ENCODE measurements around the gene SAP25. TPM values are rescaled to one million over a fixed set of nuclear protein-coding genes. Genes with fewer than 3 reads are reported as not detected.

Gene SAP25
- total and polyA plus RNA-seq, 4 donors: 0.75 to 9.9 (median 4.8) TPM

- H3K4me1 ChIP-seq (ENCODE audit: control insufficient read depth in 1 of 2, insufficient read depth in 2 of 2, low read length in 2 of 2): no peaks in the 10 kb centered on the region
- intact Hi-C loops (cut with DNase I): no loop called here
- DNase-seq: peak; percentile 47 to 73
- peaks cover 0 to 13% of the 10 kb centered on the region in 2 donors for H3K36me3 ChIP-seq (ENCODE audit: control insufficient read depth in 1 of 2, insufficient read depth in 2 of 2, low read length in 1 of 2)
- no peaks in the 10 kb centered on the region for H3K9me3 ChIP-seq (ENCODE audit: control insufficient read depth, low read length)
- 86 to 89% methylated on average over 20 of the region's 20 CpGs for whole genome bisulfite sequencing, 2 donors
- H3K27me3 ChIP-seq (ENCODE audit: control insufficient read depth in 1 of 2, insufficient read depth in 2 of 2, low read length in 1 of 2): no peaks in the 10 kb centered on the region
- no peak overlapping the region for H3K27ac ChIP-seq (ENCODE audit: low read depth in 1 of 2, low read length in 2 of 2)
- no peak overlapping the region for H3K4me3 ChIP-seq (ENCODE audit: low read length in 2 of 2)
- no peak for ATAC-seq (ENCODE audit: low FRiP score)
Observed at GRCh38 chr7:100582041-100582579, 8.4 kb upstream of the SAP25 start.

GRCh38 chr7:100580466-100581283 is 7.0 kb upstream of the SAP25 start:
- no peaks in the 10 kb centered on the region for H3K9me3 ChIP-seq (ENCODE audit: control insufficient read depth, low read length)

DNA sequence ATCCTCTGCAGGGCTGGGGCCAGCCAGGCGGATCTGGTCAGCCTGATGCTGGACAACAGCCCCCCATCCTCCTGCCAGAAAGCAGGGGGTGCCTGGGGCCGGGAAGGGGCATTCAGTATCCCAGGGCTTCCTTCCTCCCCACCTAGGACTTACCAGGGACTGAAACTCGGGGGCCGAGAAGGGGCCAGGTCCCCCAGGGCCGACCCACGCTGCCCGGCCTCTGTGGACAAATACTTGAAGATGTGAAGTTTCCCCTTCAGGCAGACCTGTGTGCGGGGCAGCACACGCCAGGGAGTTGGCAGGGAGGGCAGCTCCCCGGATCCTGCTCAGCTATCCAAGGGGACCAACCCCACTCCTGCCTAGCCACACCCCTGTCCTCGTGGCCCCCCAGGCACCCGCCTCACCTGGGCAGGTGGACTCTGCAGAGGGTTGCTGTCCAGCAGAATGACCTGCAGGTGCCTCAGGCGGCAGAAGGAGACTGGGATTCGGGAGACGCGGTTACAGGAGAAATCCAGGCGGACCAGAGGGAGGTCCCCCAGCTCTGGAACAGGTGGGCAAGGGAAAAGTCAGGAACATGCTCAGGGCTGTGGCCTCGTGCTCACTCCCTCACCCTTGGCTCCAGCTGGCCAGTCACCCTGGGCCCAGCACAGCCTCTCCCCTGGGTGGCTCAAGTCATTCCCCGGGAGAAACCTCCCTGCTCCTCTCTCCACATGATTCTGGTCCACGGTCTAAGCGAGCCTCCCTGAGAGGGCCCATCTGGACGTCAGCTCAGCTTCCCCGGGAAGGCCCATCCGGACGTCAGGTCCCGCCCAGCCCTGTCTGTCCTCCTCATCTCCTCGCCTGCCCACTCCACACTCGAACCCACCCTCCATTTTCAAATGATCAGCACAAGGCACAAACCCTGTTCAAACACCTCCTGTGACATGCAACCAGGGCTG is 4.8 kb upstream of the SAP25 start:
- Histone ChIP-seq H3K4me3 (ENCODE audit: low read length in 2 of 2) (no peak overlapping the region), H3K27ac (ENCODE audit: low read depth in 1 of 2, low read length in 2 of 2) (no peak overlapping the region), H3K36me3 (ENCODE audit: control insufficient read depth in 1 of 2, insufficient read depth in 2 of 2, low read length in 1 of 2) (peaks cover 0 to 15% of the 10 kb centered on the region in 2 donors), H3K9me3 (ENCODE audit: control insufficient read depth, low read length) (no peaks in the 10 kb centered on the region), H3K27me3 (ENCODE audit: control insufficient read depth in 1 of 2, insufficient read depth in 2 of 2, low read length in 1 of 2) (no peaks in the 10 kb centered on the region), H3K4me1 (ENCODE audit: control insufficient read depth in 1 of 2, insufficient read depth in 2 of 2, low read length in 2 of 2) (no peaks in the 10 kb centered on the region)
- DNase-seq (peak in 1 of 2 donors; percentile 70), ATAC-seq (ENCODE audit: low FRiP score) (no peak)
- intact Hi-C loops (cut with DNase I): no loop called here
- WGBS, 2 donors: 91 to 92% methylated on average over 28 of the region's 28 CpGs

More at GRCh38 chr7:100580466-100581283, 7.0 kb upstream of the SAP25 start:
- no peaks in the 10 kb centered on the region for H3K4me1 ChIP-seq (ENCODE audit: control insufficient read depth in 1 of 2, insufficient read depth in 2 of 2, low read length in 2 of 2)
- DNase-seq (no peak), ATAC-seq (ENCODE audit: low FRiP score) (no peak)
- peaks cover 0 to 15% of the 10 kb centered on the region in 2 donors for H3K36me3 ChIP-seq (ENCODE audit: control insufficient read depth in 1 of 2, insufficient read depth in 2 of 2, low read length in 1 of 2)
- H3K27ac ChIP-seq (ENCODE audit: low read depth in 1 of 2, low read length in 2 of 2): no peak overlapping the region
- H3K4me3 ChIP-seq (ENCODE audit: low read length in 2 of 2): no peak overlapping the region
- intact Hi-C loops (cut with DNase I): no loop called here
- H3K27me3 ChIP-seq (ENCODE audit: control insufficient read depth in 1 of 2, insufficient read depth in 2 of 2, low read length in 1 of 2): no peaks in the 10 kb centered on the region
- WGBS, 2 donors: 79 to 85% methylated on average over 11 of the region's 11 CpGs

DNA sequence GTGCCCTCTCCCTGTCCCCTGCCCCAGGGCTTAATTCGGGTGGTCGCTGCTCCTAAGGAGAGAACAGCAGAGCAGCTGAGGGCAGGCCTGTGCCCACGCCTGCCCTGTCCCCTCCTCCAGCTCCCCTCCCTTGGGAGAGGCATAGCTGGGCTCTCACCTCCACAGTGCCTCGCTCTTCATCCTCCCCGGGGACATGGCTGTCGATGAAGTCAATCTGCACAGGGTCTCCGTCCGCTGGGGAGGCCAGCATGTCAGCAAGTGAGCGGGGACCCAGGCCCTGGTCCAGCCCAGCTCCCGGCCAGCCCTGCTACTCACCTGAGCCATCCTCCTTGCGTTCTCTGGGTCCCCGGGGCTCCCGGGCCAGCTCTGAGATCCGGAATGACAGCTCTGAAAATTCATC is 3.8 kb upstream of the SAP25 start:
- 91 to 93% methylated on average over 14 of the region's 14 CpGs for WGBS, 2 donors
- H3K27ac ChIP-seq (ENCODE audit: low read depth in 1 of 2, low read length in 2 of 2): no peak overlapping the region
- intact Hi-C loops (cut with DNase I): no loop called here
- DNase-seq (peak in 1 of 2 donors; percentile 46), ATAC-seq (ENCODE audit: low FRiP score) (no peak)
- peaks cover 0 to 15% of the 10 kb centered on the region in 2 donors for H3K36me3 ChIP-seq (ENCODE audit: control insufficient read depth in 1 of 2, insufficient read depth in 2 of 2, low read length in 1 of 2)
- H3K4me1 ChIP-seq (ENCODE audit: control insufficient read depth in 1 of 2, insufficient read depth in 2 of 2, low read length in 2 of 2): no peaks in the 10 kb centered on the region
- no peaks in the 10 kb centered on the region for H3K27me3 ChIP-seq (ENCODE audit: control insufficient read depth in 1 of 2, insufficient read depth in 2 of 2, low read length in 1 of 2)
- H3K4me3 ChIP-seq (ENCODE audit: low read length in 2 of 2): no peak overlapping the region
- H3K9me3 ChIP-seq (ENCODE audit: control insufficient read depth, low read length): no peaks in the 10 kb centered on the region

DNA sequence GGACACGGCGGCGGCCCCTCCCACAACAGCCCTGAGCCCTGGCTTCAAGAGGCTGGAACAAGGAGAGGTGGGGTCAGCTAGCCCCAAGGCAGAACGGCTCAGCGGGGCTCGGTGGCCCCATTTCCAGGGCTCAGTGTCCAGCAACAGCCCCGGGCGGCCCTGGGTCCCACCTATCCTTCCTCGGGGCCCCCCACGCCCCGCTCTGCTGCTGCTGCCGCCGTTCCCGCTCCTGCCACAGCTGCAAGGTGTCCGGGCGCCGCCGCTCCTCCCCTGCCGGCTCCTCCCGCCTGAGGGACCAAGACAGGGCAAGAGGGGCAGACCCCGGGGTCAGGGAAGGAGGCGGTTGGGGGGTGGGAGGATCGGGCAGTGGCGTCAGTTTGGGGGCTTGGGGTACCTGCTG is 3.4 kb upstream of the SAP25 start:
- intact Hi-C loops (cut with DNase I): no loop called here
- no peak overlapping the region for H3K27ac ChIP-seq (ENCODE audit: low read depth in 1 of 2, low read length in 2 of 2)
- DNase-seq (no peak), ATAC-seq (ENCODE audit: low FRiP score) (no peak)
- H3K36me3 ChIP-seq (ENCODE audit: control insufficient read depth in 1 of 2, insufficient read depth in 2 of 2, low read length in 1 of 2): peaks cover 0 to 15% of the 10 kb centered on the region in 2 donors
- no peaks in the 10 kb centered on the region for H3K27me3 ChIP-seq (ENCODE audit: control insufficient read depth in 1 of 2, insufficient read depth in 2 of 2, low read length in 1 of 2)
- no peak overlapping the region for H3K4me3 ChIP-seq (ENCODE audit: low read length in 2 of 2)
- 95% methylated on average over 23 to 24 of the region's 24 CpGs for WGBS, 2 donors
- no peaks in the 10 kb centered on the region for H3K4me1 ChIP-seq (ENCODE audit: control insufficient read depth in 1 of 2, insufficient read depth in 2 of 2, low read length in 2 of 2)
- H3K9me3 ChIP-seq (ENCODE audit: control insufficient read depth, low read length): no peaks in the 10 kb centered on the region

DNA sequence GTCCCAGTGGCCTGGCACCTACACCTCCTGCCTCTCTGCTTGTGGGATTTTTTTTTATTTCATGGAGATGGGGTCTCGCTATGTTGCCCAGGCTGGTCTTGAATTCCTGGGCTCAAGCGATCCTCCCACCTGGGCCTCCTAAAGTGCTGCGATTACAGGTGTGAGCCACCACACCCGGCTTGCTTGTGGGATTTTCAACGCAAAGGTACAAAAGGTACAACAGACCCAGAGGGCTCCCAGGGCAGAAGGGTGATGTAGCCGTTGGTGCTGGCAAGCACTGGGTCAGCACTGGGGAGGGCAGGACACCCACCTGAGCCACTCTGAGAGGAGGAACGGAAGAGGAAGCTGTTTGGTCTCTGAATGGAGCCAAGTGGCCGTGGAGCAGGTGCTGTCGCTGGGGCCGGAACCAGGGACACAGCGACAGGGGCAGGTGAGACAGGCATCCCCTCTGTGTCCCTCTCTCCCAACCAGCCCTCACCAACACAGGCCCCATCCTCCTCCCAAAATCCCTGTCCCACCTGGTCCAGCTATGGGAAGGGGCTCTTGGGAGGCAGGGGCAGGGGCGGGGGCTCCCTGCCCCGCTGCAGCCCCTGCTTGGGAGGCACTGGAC is 2.8 kb upstream of the SAP25 start:
- Histone ChIP-seq H3K9me3 (ENCODE audit: control insufficient read depth, low read length) (no peaks in the 10 kb centered on the region), H3K4me3 (ENCODE audit: low read length in 2 of 2) (no peak overlapping the region), H3K4me1 (ENCODE audit: control insufficient read depth in 1 of 2, insufficient read depth in 2 of 2, low read length in 2 of 2) (no peaks in the 10 kb centered on the region), H3K27me3 (ENCODE audit: control insufficient read depth in 1 of 2, insufficient read depth in 2 of 2, low read length in 1 of 2) (no peaks in the 10 kb centered on the region), H3K36me3 (ENCODE audit: control insufficient read depth in 1 of 2, insufficient read depth in 2 of 2, low read length in 1 of 2) (peaks cover 0 to 12% of the 10 kb centered on the region in 2 donors), H3K27ac (ENCODE audit: low read depth in 1 of 2, low read length in 2 of 2) (no peak overlapping the region)
- intact Hi-C loops (cut with DNase I): no loop called here
- no peak for DNase-seq
- no peak for ATAC-seq (ENCODE audit: low FRiP score)
- WGBS, 2 donors: 94 to 95% methylated on average over 13 of the region's 13 CpGs

DNA sequence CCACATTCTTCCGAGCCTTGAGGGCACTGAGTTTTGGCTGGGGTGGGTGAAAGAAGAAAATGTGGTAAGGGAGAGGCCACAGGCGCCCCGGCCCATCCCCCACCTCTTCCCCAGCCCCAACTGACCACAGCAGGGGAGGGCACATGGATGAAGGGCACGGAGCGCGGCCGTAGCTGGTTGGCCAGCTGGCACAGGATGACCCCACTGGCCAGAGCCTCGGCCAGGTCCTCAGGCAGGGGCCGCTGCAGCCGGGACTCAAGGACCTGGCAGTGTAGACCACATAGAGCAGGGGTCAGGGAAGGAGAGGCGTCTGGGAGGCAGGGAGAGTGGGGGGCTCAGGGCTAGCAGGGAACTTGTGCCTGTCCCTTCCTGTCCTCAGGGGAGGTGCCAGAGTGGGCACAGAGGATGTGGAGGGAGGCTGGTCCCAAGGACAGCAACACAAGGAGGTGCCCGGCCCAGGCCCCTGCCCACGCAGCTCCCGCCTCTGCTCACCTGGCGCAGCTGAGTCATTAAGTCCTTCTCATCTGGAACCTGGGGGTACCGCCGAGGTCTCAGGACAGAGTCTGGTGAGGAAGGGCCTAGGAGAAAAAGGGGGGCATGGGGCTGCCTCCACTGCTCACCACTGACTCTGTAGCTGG is 2.2 kb upstream of the SAP25 start:
- WGBS, 2 donors: 86 to 90% methylated on average over 15 to 17 of the region's 17 CpGs
- DNase-seq: no peak
- intact Hi-C loops (cut with DNase I): no loop called here
- peaks cover 0 to 12% of the 10 kb centered on the region in 2 donors for H3K36me3 ChIP-seq (ENCODE audit: control insufficient read depth in 1 of 2, insufficient read depth in 2 of 2, low read length in 1 of 2)
- H3K4me1 ChIP-seq (ENCODE audit: control insufficient read depth in 1 of 2, insufficient read depth in 2 of 2, low read length in 2 of 2): no peaks in the 10 kb centered on the region
- no peak for ATAC-seq (ENCODE audit: low FRiP score)
- H3K27ac ChIP-seq (ENCODE audit: low read depth in 1 of 2, low read length in 2 of 2): no peak overlapping the region
- no peaks in the 10 kb centered on the region for H3K9me3 ChIP-seq (ENCODE audit: control insufficient read depth, low read length)
- no peaks in the 10 kb centered on the region for H3K27me3 ChIP-seq (ENCODE audit: control insufficient read depth in 1 of 2, insufficient read depth in 2 of 2, low read length in 1 of 2)
- H3K4me3 ChIP-seq (ENCODE audit: low read length in 2 of 2): no peak overlapping the region

DNA sequence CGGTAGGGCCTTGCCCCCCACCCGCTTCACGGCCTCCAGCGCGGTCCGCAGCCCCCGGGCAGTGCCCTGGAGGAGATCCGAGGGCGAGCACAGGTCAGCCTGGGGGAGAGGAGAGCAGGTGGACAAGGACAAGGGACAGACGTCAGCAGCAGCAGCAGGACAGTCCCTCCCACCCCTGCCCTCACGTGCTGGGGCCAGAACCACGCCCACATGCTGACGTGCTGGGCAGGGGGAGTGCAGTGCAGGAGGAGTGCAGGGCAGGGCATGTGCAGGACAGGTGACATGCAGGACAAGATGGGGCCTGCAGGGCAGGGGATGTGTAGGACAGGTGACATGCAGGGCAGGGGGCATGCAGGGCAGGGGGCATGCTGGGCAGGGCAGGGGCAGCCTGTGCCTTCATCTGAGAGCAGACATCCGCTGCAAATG is 1.5 kb upstream of the SAP25 start:
- Histone ChIP-seq H3K27me3 (ENCODE audit: control insufficient read depth in 1 of 2, insufficient read depth in 2 of 2, low read length in 1 of 2) (no peaks in the 10 kb centered on the region), H3K4me1 (ENCODE audit: control insufficient read depth in 1 of 2, insufficient read depth in 2 of 2, low read length in 2 of 2) (no peaks in the 10 kb centered on the region), H3K36me3 (ENCODE audit: control insufficient read depth in 1 of 2, insufficient read depth in 2 of 2, low read length in 1 of 2) (peaks cover 0 to 10% of the 10 kb centered on the region in 2 donors), H3K9me3 (ENCODE audit: control insufficient read depth, low read length) (no peaks in the 10 kb centered on the region), H3K4me3 (ENCODE audit: low read length in 2 of 2) (no peak overlapping the region), H3K27ac (ENCODE audit: low read depth in 1 of 2, low read length in 2 of 2) (no peak overlapping the region)
- ATAC-seq (ENCODE audit: low FRiP score): no peak
- 78% methylated on average over 14 of the region's 14 CpGs for WGBS, 2 donors
- no peak for DNase-seq
- intact Hi-C loops (cut with DNase I): no loop called here

All from aorta (tissue), 5 donors.